Panc1 (cell line): ENCODE results near the gene ZNF79.

ENCODE experiments used
- CTCF ChIP-seq: fragments of 450-650 bp; IDR thresholded peaks from 2 replicates; pipeline ENCODE4 v1.5.1; 2017; ENCODE audit warnings: mild to moderate bottlenecking
- TF ChIP-seq, protein P1 (sequence below), 2 experiments: IDR thresholded peaks; 2 replicates each; pipeline ENCODE4 v1.6.1; 2011 to 2012; ENCODE audit warnings: low read depth in 2 of 2, control low read depth in 1 of 2, low read length in 1 of 2, mild to moderate bottlenecking in 1 of 2, moderate library complexity in 1 of 2; ENCODE audit not compliant: insufficient read depth in 1 of 2

- TF ChIP-seq CTCF = no peak
- TF ChIP-seq, protein P1, sequence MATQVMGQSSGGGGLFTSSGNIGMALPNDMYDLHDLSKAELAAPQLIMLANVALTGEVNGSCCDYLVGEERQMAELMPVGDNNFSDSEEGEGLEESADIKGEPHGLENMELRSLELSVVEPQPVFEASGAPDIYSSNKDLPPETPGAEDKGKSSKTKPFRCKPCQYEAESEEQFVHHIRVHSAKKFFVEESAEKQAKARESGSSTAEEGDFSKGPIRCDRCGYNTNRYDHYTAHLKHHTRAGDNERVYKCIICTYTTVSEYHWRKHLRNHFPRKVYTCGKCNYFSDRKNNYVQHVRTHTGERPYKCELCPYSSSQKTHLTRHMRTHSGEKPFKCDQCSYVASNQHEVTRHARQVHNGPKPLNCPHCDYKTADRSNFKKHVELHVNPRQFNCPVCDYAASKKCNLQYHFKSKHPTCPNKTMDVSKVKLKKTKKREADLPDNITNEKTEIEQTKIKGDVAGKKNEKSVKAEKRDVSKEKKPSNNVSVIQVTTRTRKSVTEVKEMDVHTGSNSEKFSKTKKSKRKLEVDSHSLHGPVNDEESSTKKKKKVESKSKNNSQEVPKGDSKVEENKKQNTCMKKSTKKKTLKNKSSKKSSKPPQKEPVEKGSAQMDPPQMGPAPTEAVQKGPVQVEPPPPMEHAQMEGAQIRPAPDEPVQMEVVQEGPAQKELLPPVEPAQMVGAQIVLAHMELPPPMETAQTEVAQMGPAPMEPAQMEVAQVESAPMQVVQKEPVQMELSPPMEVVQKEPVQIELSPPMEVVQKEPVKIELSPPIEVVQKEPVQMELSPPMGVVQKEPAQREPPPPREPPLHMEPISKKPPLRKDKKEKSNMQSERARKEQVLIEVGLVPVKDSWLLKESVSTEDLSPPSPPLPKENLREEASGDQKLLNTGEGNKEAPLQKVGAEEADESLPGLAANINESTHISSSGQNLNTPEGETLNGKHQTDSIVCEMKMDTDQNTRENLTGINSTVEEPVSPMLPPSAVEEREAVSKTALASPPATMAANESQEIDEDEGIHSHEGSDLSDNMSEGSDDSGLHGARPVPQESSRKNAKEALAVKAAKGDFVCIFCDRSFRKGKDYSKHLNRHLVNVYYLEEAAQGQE (IDR thresholded peaks at IDR 0.05; ENCODE audit: insufficient read depth in 1 of 2, low read depth in 2 of 2, low read length in 1 of 2) = no peak
Observed at GRCh38 chr9:127428348-127428747, 4.2 kb downstream of the ZNF79 start.
